ENCODE measurements around the gene FOXN4. TPM values are rescaled to one million over a fixed set of nuclear protein-coding genes. Genes with fewer than 3 reads are reported as not detected.

Gene FOXN4
- total RNA-seq, 4 donors from 2014 or later, result not detected

GRCh38 chr12:109289551-109289950 is 19.5 kb downstream of the FOXN4 start:
- H3K36me3 ChIP-seq, result no peaks in the 10 kb centered on the region
- no peak for DNase-seq (ENCODE audit: extremely low spot score)
- no peak overlapping the region for H3K4me3 ChIP-seq
- TF ChIP-seq POLR2AphosphoS5 (IDR thresholded peaks at IDR 0.05) (no peak), POLR2A (IDR thresholded peaks at IDR 0.05; ENCODE audit: low read depth) (no peak), EP300 (IDR thresholded peaks at IDR 0.05) (no peak)
- TF ChIP-seq, protein P1, sequence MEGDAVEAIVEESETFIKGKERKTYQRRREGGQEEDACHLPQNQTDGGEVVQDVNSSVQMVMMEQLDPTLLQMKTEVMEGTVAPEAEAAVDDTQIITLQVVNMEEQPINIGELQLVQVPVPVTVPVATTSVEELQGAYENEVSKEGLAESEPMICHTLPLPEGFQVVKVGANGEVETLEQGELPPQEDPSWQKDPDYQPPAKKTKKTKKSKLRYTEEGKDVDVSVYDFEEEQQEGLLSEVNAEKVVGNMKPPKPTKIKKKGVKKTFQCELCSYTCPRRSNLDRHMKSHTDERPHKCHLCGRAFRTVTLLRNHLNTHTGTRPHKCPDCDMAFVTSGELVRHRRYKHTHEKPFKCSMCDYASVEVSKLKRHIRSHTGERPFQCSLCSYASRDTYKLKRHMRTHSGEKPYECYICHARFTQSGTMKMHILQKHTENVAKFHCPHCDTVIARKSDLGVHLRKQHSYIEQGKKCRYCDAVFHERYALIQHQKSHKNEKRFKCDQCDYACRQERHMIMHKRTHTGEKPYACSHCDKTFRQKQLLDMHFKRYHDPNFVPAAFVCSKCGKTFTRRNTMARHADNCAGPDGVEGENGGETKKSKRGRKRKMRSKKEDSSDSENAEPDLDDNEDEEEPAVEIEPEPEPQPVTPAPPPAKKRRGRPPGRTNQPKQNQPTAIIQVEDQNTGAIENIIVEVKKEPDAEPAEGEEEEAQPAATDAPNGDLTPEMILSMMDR (IDR thresholded peaks at IDR 0.05), result no peak
- H3K4me1 ChIP-seq, result peaks cover 5 to 20% (median 18%) of the 10 kb centered on the region in 4 donors
- no peak overlapping the region for H3K27ac ChIP-seq (replicated peaks in 1 of 4)
- 87% methylated on average over 6 of the region's 6 CpGs for WGBS
- no peaks in the 10 kb centered on the region for H3K9me3 ChIP-seq
- intact Hi-C loops (cut with DNase I), result no loop called here
- no peaks in the 10 kb centered on the region for H3K27me3 ChIP-seq

DNA sequence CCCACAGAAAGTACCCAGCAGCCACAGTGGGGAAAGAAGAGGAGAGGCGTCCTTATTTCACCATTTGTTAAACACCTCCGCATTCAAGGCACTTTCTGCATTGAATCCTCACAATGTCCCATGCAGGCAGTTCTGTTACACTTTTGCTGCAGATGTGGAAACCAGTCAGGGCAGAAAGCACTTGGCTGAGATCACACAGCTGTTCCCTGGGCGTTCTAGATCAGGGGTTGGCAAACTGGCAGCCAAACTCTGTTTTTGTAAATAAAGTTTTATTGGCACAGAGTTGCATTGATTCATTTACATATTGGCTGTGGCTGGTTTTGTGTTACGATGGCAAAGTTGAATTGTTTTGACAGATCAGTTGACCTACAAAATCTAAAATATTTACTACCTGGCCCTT is 20.1 kb downstream of the FOXN4 start:
- H3K27me3 ChIP-seq, result no peaks in the 10 kb centered on the region
- intact Hi-C loops (cut with DNase I), result no loop called here
- no peaks in the 10 kb centered on the region for H3K9me3 ChIP-seq
- no peak overlapping the region for H3K4me3 ChIP-seq
- peaks cover 5 to 24% (median 21%) of the 10 kb centered on the region in 4 donors for H3K4me1 ChIP-seq
- TF ChIP-seq, protein P1 (IDR thresholded peaks at IDR 0.05), result no peak
- TF ChIP-seq POLR2A (IDR thresholded peaks at IDR 0.05; ENCODE audit: low read depth), result no peak
- no peak for TF ChIP-seq POLR2AphosphoS5 (IDR thresholded peaks at IDR 0.05)
- no peak for TF ChIP-seq EP300 (IDR thresholded peaks at IDR 0.05)
- no peaks in the 10 kb centered on the region for H3K36me3 ChIP-seq
- H3K27ac ChIP-seq (replicated peaks in 1 of 4), result no peak overlapping the region
- 69% methylated on average over 4 of the region's 4 CpGs for WGBS
- DNase-seq (ENCODE audit: extremely low spot score), result no peak

GRCh38 chr12:109288571-109288970 is 20.5 kb downstream of the FOXN4 start:
- no peaks in the 10 kb centered on the region for H3K27me3 ChIP-seq
- H3K4me3 ChIP-seq, result no peak overlapping the region
- no peaks in the 10 kb centered on the region for H3K36me3 ChIP-seq
- intact Hi-C loops (cut with DNase I), result no loop called here
- H3K27ac ChIP-seq (replicated peaks in 1 of 4), result no peak overlapping the region
- 81% methylated on average over 1 of the region's 1 CpG for WGBS
- peaks cover 5 to 28% (median 26%) of the 10 kb centered on the region in 4 donors for H3K4me1 ChIP-seq
- TF ChIP-seq, protein P1 (IDR thresholded peaks at IDR 0.05), result no peak
- TF ChIP-seq POLR2A (IDR thresholded peaks at IDR 0.05; ENCODE audit: low read depth) (no peak), POLR2AphosphoS5 (IDR thresholded peaks at IDR 0.05) (no peak), EP300 (IDR thresholded peaks at IDR 0.05) (no peak)
- H3K9me3 ChIP-seq, result no peaks in the 10 kb centered on the region
- no peak for DNase-seq (ENCODE audit: extremely low spot score)

DNA sequence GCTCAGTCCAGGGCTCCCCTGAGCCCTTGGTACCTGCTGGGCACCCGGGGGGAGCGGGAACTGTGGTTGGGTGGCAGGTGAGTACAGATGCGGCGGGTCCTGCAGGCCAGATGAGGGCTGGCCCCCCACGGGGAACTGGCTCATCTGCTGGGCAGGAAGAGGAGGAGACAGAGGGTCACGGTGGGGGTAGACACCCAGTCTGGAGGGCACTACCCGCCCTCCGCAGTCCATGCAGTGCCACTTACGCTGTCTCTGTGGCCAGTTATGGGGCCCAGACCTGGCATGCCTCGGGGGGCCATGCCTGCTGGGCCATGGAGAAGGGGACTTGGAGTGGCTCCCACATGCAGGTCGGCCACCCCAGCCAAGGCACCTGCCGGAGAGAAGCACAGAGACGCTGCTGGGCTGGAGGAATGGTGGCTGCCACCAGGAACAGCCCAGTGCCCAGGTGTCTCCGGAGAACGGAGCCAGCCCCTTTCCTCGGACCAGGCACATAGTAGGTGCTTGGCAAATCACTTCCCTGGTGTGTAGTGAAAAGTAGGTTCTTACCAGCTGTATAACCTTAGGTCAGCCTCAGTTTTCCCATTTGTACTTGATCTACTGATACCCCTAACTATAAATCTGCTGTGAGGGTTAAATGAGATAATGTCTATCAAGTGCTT is 21.1 kb downstream of the FOXN4 start:
- no peak for TF ChIP-seq POLR2A (IDR thresholded peaks at IDR 0.05; ENCODE audit: low read depth)
- TF ChIP-seq, protein P1 (IDR thresholded peaks at IDR 0.05), result no peak
- TF ChIP-seq POLR2AphosphoS5 (IDR thresholded peaks at IDR 0.05), result no peak
- no peak for TF ChIP-seq EP300 (IDR thresholded peaks at IDR 0.05)
- Histone ChIP-seq H3K4me1 (peaks cover 5 to 30% (median 29%) of the 10 kb centered on the region in 4 donors), H3K27me3 (no peaks in the 10 kb centered on the region), H3K36me3 (no peaks in the 10 kb centered on the region), H3K9me3 (no peaks in the 10 kb centered on the region), H3K4me3 (no peak overlapping the region), H3K27ac (replicated peaks in 1 of 4) (no peak overlapping the region)
- DNase-seq (ENCODE audit: extremely low spot score), result no peak
- intact Hi-C loops (cut with DNase I), result no loop called here
- WGBS, result 81% methylated on average over 13 of the region's 16 CpGs

- Histone ChIP-seq H3K9me3 (no peaks in the 10 kb centered on the region), H3K27ac (replicated peaks in 1 of 4) (no peak overlapping the region), H3K4me3 (no peak overlapping the region), H3K27me3 (no peaks in the 10 kb centered on the region), H3K4me1 (peaks cover 4 to 35% (median 30%) of the 10 kb centered on the region in 4 donors), H3K36me3 (no peaks in the 10 kb centered on the region)
- intact Hi-C loops (cut with DNase I), result no loop called here
- 86% methylated on average over 7 of the region's 7 CpGs for WGBS
- no peak for TF ChIP-seq POLR2AphosphoS5 (IDR thresholded peaks at IDR 0.05)
- TF ChIP-seq, protein P1 (IDR thresholded peaks at IDR 0.05), result no peak
- no peak for TF ChIP-seq EP300 (IDR thresholded peaks at IDR 0.05)
- TF ChIP-seq POLR2A (IDR thresholded peaks at IDR 0.05; ENCODE audit: low read depth), result no peak
- DNase-seq (ENCODE audit: extremely low spot score), result no peak
Measured at GRCh38 chr12:109287181-109287580, 21.9 kb downstream of the FOXN4 start.

Measured in esophagus muscularis mucosa (tissue), 4 donors.